Activated T-helper 1 cell treated with anti-CD3 and anti-CD28 coated beads, Interleukin-12 subunit alpha, Interleukin-12 subunit beta, Interleukin-2, Interleukin-4 antibody, amounts not matched to agents 30 ng/mL and 10 ng/mL and 1 ng/mL, durations not matched to agents 14 hours and 24 hours and 36 hours (primary cell): ENCODE measurements around the gene KRTAP10-3. TPM values are rescaled to one million over a fixed set of nuclear protein-coding genes. Genes with fewer than 3 reads are reported as not detected.
A peak's percentile ranks its signal among the peaks of the same experiment; 100 is the strongest.
"Not testable (repeated sequence)": the region's sequence is repeated elsewhere in the genome, so short reads cannot be mapped to it uniquely, and the experiment has no call there.

Experiments
- DNase-seq: peaks from one replicate; pipeline ENCODE4 v3.0.0; 2021; ENCODE audit warnings: low spot score
- H3K27ac Mint-ChIP-seq: one replicate; pipeline ENCODE4 v1.8.0; 2021; ENCODE audit warnings: mild to moderate bottlenecking, mixed read lengths
- H3K27me3 Mint-ChIP-seq: one replicate; pipeline ENCODE4 v1.8.0; 2022; ENCODE audit warnings: mild to moderate bottlenecking, moderate library complexity, mixed read lengths; ENCODE audit not compliant: insufficient read depth
- H3K36me3 Mint-ChIP-seq: one replicate; pipeline ENCODE4 v1.8.0; 2021; ENCODE audit warnings: low read depth, mixed read lengths
- H3K4me1 Mint-ChIP-seq: one replicate; pipeline ENCODE4 v1.8.0; 2021; ENCODE audit warnings: low read depth, mixed read lengths
- H3K4me3 Mint-ChIP-seq: one replicate; pipeline ENCODE4 v1.8.0; 2021; ENCODE audit warnings: mild to moderate bottlenecking, moderate library complexity, mixed read lengths
- H3K9me3 Mint-ChIP-seq: one replicate; pipeline ENCODE4 v1.8.0; 2021; ENCODE audit warnings: mixed read lengths
- intact Hi-C: fragments of 100-400 bp; cut with micrococcal nuclease; formaldehyde crosslinking; loops from one replicate; pipeline ENCODE4 v1.15.1; 2024
- total RNA-seq: library from RNA; stranded (reverse); gene quantifications from 2 replicates; pipeline ENCODE4 v1.2.3, GENCODE V29; 2022

KRTAP10-3 gene
- total RNA-seq, 1 donor from 2014 or later, result not detected

- H3K27ac Mint-ChIP-seq, result no peak overlapping the region
- H3K36me3 Mint-ChIP-seq, result peaks cover 7% of the 10 kb centered on the region
- peaks cover 15% of the 10 kb centered on the region for H3K9me3 Mint-ChIP-seq
- no peak overlapping the region for H3K4me3 Mint-ChIP-seq
- H3K4me1 Mint-ChIP-seq, result no peaks in the 10 kb centered on the region
- no peak for DNase-seq
- H3K27me3 Mint-ChIP-seq, result peaks cover 15% of the 10 kb centered on the region
- intact Hi-C loops, result no loop called here
These were observed 885 bp downstream of the KRTAP10-3 start for GRCh38 chr21:44557491-44558328.

GRCh38 chr21:44556879-44557278 is 1.7 kb downstream of the KRTAP10-3 start:
- peaks cover 15% of the 10 kb centered on the region for H3K27me3 Mint-ChIP-seq
- no peak for DNase-seq

GRCh38 chr21:44555200-44555875 is 3.3 kb downstream of the KRTAP10-3 start:
- Mint-ChIP-seq H3K27ac (no peak overlapping the region), H3K27me3 (peaks cover 15% of the 10 kb centered on the region), H3K9me3 (peaks cover 1% of the 10 kb centered on the region), H3K36me3 (peaks cover 3% of the 10 kb centered on the region), H3K4me3 (no peak overlapping the region), H3K4me1 (no peaks in the 10 kb centered on the region)
- no peak for DNase-seq
- intact Hi-C loops, result no loop called here

More at GRCh38 chr21:44556879-44557278, 1.7 kb downstream of the KRTAP10-3 start:
- Mint-ChIP-seq H3K9me3 (peaks cover 8% of the 10 kb centered on the region), H3K27ac (no peak overlapping the region), H3K4me1 (no peaks in the 10 kb centered on the region), H3K36me3 (peaks cover 7% of the 10 kb centered on the region), H3K4me3 (no peak overlapping the region)
- intact Hi-C loops, result no loop called here

- Mint-ChIP-seq H3K4me3 (no peak overlapping the region), H3K27ac (no peak overlapping the region), H3K27me3 (peaks cover 3% of the 10 kb centered on the region), H3K9me3 (peaks cover 2% of the 10 kb centered on the region), H3K4me1 (peaks cover 3% of the 10 kb centered on the region), H3K36me3 (peaks cover 1% of the 10 kb centered on the region)
- no peak for DNase-seq
- intact Hi-C loops, result no loop called here
These were observed 5.9 kb downstream of the KRTAP10-3 start for GRCh38 chr21:44552681-44553080.

GRCh38 chr21:44552136-44552535 is 6.5 kb downstream of the KRTAP10-3 start:
- H3K27me3 Mint-ChIP-seq, result peaks cover 3% of the 10 kb centered on the region
- no peak overlapping the region for H3K27ac Mint-ChIP-seq
- no peak for DNase-seq
- peaks cover 7% of the 10 kb centered on the region for H3K9me3 Mint-ChIP-seq
- intact Hi-C loops, result no loop called here
- H3K36me3 Mint-ChIP-seq, result peaks cover 6% of the 10 kb centered on the region
- peaks cover 8% of the 10 kb centered on the region for H3K4me1 Mint-ChIP-seq
- no peak overlapping the region for H3K4me3 Mint-ChIP-seq

- DNase-seq, result no peak
- Mint-ChIP-seq H3K4me1 (peaks cover 11% of the 10 kb centered on the region), H3K36me3 (peaks cover 10% of the 10 kb centered on the region), H3K4me3 (no peak within 1 kb of the TSS), H3K27me3 (peaks cover 3% of the 10 kb centered on the region), H3K9me3 (peaks cover 14% of the 10 kb centered on the region), H3K27ac (no peak within 1 kb of the TSS)
- intact Hi-C loops, result no loop called here
These were observed 7.1 kb downstream of the KRTAP10-3 start, which contains the start of gene KRTAP10-2 for GRCh38 chr21:44551340-44551961. TSS of gene KRTAP10-2 (minus strand) at chr21:44551505. CDS start at chr21:44551458, 47 bp downstream.

- no peak for DNase-seq
- no peak overlapping the region for H3K27ac Mint-ChIP-seq
- H3K9me3 Mint-ChIP-seq, result peaks cover 19% of the 10 kb centered on the region
- H3K4me3 Mint-ChIP-seq, result no peak overlapping the region
- peaks cover 3% of the 10 kb centered on the region for H3K27me3 Mint-ChIP-seq
- intact Hi-C loops, result no loop called here
- peaks cover 10% of the 10 kb centered on the region for H3K36me3 Mint-ChIP-seq
- peaks cover 11% of the 10 kb centered on the region for H3K4me1 Mint-ChIP-seq
These were observed 7.8 kb downstream of the KRTAP10-3 start for GRCh38 chr21:44550807-44551206.

- Mint-ChIP-seq H3K9me3 (peaks cover 25% of the 10 kb centered on the region), H3K4me1 (peaks cover 11% of the 10 kb centered on the region), H3K36me3 (peaks cover 10% of the 10 kb centered on the region)
- H3K27me3 Mint-ChIP-seq, H3K27ac Mint-ChIP-seq, intact Hi-C loops, H3K4me3 Mint-ChIP-seq, DNase-seq: not testable (repeated sequence)
These were observed 8.3 kb downstream of the KRTAP10-3 start for GRCh38 chr21:44550285-44550684.

GRCh38 chr21:44549525-44550211 is 8.9 kb downstream of the KRTAP10-3 start:
- DNase-seq, result no peak
- intact Hi-C loops, result no loop called here

GRCh38 chr21:44548922-44549321 is 9.7 kb downstream of the KRTAP10-3 start:
- intact Hi-C loops, result no loop called here
- peaks cover 10% of the 10 kb centered on the region for H3K36me3 Mint-ChIP-seq
- no peak overlapping the region for H3K27ac Mint-ChIP-seq
- H3K9me3 Mint-ChIP-seq, result peaks cover 25% of the 10 kb centered on the region
- H3K4me1 Mint-ChIP-seq, result peaks cover 11% of the 10 kb centered on the region
- H3K27me3 Mint-ChIP-seq, result no peaks in the 10 kb centered on the region
- H3K4me3 Mint-ChIP-seq, result no peak overlapping the region
- no peak for DNase-seq

More at GRCh38 chr21:44549525-44550211, 8.9 kb downstream of the KRTAP10-3 start:
- Mint-ChIP-seq H3K27ac (no peak overlapping the region), H3K36me3 (peaks cover 10% of the 10 kb centered on the region), H3K4me1 (peaks cover 11% of the 10 kb centered on the region), H3K27me3 (no peaks in the 10 kb centered on the region), H3K4me3 (no peak overlapping the region), H3K9me3 (peaks cover 25% of the 10 kb centered on the region)

GRCh38 chr21:44548381-44548780 is 10.2 kb downstream of the KRTAP10-3 start:
- Mint-ChIP-seq H3K4me3 (peak overlapping the region; percentile 16), H3K36me3 (peaks cover 10% of the 10 kb centered on the region), H3K9me3 (peaks cover 25% of the 10 kb centered on the region), H3K27ac (no peak overlapping the region), H3K4me1 (peaks cover 11% of the 10 kb centered on the region), H3K27me3 (no peaks in the 10 kb centered on the region)
- intact Hi-C loops, result no loop called here
- DNase-seq, result no peak

GRCh38 chr21:44547656-44548331 is 10.8 kb downstream of the KRTAP10-3 start:
- intact Hi-C loops, result no loop called here

More at GRCh38 chr21:44547656-44548331, 10.8 kb downstream of the KRTAP10-3 start:
- H3K27me3 Mint-ChIP-seq, result no peaks in the 10 kb centered on the region
- no peak for DNase-seq
- peak overlapping the region; percentile 70 for H3K27ac Mint-ChIP-seq
- H3K4me1 Mint-ChIP-seq, result peaks cover 11% of the 10 kb centered on the region
- peaks cover 25% of the 10 kb centered on the region for H3K9me3 Mint-ChIP-seq
- H3K4me3 Mint-ChIP-seq, result peak overlapping the region; percentile 61
- H3K36me3 Mint-ChIP-seq, result peaks cover 10% of the 10 kb centered on the region
